ENCODE data around the gene VAMP1. TPM values are rescaled to one million over a fixed set of nuclear protein-coding genes. Genes with fewer than 3 reads are reported as not detected.

VAMP1 gene
- total and polyA plus RNA-seq, 2 of the 13 experiments (the other 11 are each of a cell fraction or from before 2014, with no cell fraction given) = 2.5 to 7.4 TPM

- TF ChIP-seq ZBTB20 (CRISPR knock-in tag; IDR thresholded peaks at IDR 0.05; ENCODE audit: borderline replicate concordance, low read depth) (0 out of 2 replicates have a peak, but pooled peaks have one; percentile 60), ZNF775 (CRISPR knock-in tag; IDR thresholded peaks at IDR 0.05; ENCODE audit: borderline replicate concordance) (no peak), TFDP1 (CRISPR knock-in tag; IDR thresholded peaks at IDR 0.05; ENCODE audit: borderline replicate concordance) (peak; percentile 68; the same call in 1 of the 2 replicates), ZNF256 (CRISPR knock-in tag; conservative IDR thresholded peaks at IDR 0.05) (no peak; the same call in 1 of the 2 replicates), SRY (CRISPR knock-in tag; IDR thresholded peaks at IDR 0.05) (no peak), MED13 (CRISPR knock-in tag; IDR thresholded peaks at IDR 0.05) (no peak), ZFP91 (CRISPR knock-in tag; IDR thresholded peaks at IDR 0.05; ENCODE audit: borderline replicate concordance) (peak; percentile 92), NPAS2 (CRISPR knock-in tag; IDR thresholded peaks at IDR 0.05; ENCODE audit: borderline replicate concordance) (no peak), FOXJ3 (CRISPR knock-in tag; IDR thresholded peaks at IDR 0.05; ENCODE audit: borderline replicate concordance) (peak; percentile 52; the same call in 1 of the 2 replicates), ZNF232 (CRISPR knock-in tag; IDR thresholded peaks at IDR 0.05; ENCODE audit: borderline replicate concordance) (peak; percentile 69; the same call in 1 of the 2 replicates), MED1 (CRISPR knock-in tag; IDR thresholded peaks at IDR 0.05) (peak; percentile 59), MLX (CRISPR knock-in tag; IDR thresholded peaks at IDR 0.05) (no peak; the same call in none of the 2 replicates), TEAD3 (CRISPR knock-in tag; optimal IDR thresholded peaks at IDR 0.05; ENCODE audit: borderline replicate concordance) (peak; percentile 56), U2AF2 (IDR thresholded peaks at IDR 0.05; ENCODE audit: low read depth, low read length) (no peak), ZBTB14 (CRISPR knock-in tag; IDR thresholded peaks at IDR 0.05) (peak; percentile 73)
- TF ChIP-seq, protein P1, sequence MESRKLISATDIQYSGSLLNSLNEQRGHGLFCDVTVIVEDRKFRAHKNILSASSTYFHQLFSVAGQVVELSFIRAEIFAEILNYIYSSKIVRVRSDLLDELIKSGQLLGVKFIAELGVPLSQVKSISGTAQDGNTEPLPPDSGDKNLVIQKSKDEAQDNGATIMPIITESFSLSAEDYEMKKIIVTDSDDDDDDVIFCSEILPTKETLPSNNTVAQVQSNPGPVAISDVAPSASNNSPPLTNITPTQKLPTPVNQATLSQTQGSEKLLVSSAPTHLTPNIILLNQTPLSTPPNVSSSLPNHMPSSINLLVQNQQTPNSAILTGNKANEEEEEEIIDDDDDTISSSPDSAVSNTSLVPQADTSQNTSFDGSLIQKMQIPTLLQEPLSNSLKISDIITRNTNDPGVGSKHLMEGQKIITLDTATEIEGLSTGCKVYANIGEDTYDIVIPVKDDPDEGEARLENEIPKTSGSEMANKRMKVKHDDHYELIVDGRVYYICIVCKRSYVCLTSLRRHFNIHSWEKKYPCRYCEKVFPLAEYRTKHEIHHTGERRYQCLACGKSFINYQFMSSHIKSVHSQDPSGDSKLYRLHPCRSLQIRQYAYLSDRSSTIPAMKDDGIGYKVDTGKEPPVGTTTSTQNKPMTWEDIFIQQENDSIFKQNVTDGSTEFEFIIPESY (CRISPR knock-in tag; IDR thresholded peaks at IDR 0.05) = no peak
- TF ChIP-seq, protein P2, sequence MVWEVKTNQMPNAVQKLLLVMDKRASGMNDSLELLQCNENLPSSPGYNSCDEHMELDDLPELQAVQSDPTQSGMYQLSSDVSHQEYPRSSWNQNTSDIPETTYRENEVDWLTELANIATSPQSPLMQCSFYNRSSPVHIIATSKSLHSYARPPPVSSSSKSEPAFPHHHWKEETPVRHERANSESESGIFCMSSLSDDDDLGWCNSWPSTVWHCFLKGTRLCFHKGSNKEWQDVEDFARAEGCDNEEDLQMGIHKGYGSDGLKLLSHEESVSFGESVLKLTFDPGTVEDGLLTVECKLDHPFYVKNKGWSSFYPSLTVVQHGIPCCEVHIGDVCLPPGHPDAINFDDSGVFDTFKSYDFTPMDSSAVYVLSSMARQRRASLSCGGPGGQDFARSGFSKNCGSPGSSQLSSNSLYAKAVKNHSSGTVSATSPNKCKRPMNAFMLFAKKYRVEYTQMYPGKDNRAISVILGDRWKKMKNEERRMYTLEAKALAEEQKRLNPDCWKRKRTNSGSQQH (CRISPR knock-in tag; IDR thresholded peaks at IDR 0.05; ENCODE audit: low read depth) = peak; percentile 46; the same call in 1 of the 2 replicates
- TF ChIP-seq, protein P3, sequence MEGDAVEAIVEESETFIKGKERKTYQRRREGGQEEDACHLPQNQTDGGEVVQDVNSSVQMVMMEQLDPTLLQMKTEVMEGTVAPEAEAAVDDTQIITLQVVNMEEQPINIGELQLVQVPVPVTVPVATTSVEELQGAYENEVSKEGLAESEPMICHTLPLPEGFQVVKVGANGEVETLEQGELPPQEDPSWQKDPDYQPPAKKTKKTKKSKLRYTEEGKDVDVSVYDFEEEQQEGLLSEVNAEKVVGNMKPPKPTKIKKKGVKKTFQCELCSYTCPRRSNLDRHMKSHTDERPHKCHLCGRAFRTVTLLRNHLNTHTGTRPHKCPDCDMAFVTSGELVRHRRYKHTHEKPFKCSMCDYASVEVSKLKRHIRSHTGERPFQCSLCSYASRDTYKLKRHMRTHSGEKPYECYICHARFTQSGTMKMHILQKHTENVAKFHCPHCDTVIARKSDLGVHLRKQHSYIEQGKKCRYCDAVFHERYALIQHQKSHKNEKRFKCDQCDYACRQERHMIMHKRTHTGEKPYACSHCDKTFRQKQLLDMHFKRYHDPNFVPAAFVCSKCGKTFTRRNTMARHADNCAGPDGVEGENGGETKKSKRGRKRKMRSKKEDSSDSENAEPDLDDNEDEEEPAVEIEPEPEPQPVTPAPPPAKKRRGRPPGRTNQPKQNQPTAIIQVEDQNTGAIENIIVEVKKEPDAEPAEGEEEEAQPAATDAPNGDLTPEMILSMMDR (CRISPR knock-in tag; IDR thresholded peaks at IDR 0.05) = peak; percentile 34
These were observed at the start of gene VAMP1 (continued) for GRCh38 chr12:6470375-6471163.
